Activated naive CD4-positive, alpha-beta T cell treated with Interleukin-2 at 50 U/mL for 16 hours (primary cell): Measurements from ENCODE around the gene FSIP1.
"Not testable (repeated sequence)": the region's sequence is repeated elsewhere in the genome, so short reads cannot be mapped to it uniquely, and the experiment has no call there.

Source experiments
- DNase-seq: peaks from one replicate; pipeline ENCODE4 v3.0.0-alpha.2; 2020

Gene FSIP1

DNA sequence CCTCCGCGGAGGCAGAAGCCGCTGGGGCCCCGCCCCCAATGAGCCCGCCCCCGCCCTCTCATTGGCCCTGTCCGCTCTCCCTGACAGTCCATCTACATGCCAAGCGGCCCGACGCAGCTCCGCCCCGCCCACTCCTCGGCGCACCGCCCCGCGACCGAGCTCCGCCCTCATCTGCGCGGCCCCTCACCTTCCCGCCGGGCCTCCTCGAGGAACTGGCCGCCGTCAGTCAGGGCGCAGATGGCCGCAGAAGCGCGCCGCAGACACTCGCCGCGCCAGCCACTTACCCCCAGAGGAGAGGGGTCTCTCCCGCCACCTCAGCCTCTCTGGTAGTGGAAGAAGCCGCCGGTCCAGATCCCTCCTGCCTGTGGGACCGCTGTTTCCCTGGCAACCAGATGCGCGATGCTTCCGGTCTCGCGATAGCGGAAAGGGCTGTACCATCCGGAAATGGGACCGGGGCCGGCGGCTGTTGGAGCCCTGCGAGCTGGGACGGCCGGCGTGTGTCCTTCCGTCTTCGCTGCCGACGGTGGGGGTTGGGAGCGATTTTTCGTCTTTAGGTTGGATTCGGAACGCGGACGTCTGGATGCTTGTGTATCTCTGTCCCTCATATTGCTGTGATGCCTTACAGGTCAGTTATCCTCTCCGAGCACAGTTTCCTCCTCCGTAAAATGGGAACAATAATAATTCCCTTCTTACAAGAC lies at the start of gene FSIP1:
FSIP1 (minus strand) TSS at position 401 of the 698 bp plus-strand sequence. CDS start 6,317 bp downstream, outside the sequence.
- DNase-seq, result peak; percentile 96

DNA sequence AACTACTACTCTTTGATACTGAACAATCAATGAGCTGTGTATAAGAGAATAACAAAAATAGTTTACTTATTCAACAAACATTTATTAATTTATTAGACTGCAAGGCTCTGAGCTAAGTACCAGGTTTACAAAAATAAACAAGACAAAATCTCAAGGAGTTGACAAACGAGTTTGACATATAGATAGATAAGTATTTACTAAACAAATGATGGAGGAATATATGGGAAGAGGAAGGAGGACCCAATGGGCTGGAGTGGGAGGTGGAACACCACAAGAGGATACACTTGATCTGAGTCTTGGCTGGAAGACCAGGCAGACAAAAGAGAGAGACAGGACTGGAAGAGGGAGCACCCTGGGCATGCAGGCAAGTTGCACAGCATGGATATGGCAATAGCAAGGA lies 47.5 kb upstream of the FSIP1 start:
- DNase-seq, result no peak

DNA sequence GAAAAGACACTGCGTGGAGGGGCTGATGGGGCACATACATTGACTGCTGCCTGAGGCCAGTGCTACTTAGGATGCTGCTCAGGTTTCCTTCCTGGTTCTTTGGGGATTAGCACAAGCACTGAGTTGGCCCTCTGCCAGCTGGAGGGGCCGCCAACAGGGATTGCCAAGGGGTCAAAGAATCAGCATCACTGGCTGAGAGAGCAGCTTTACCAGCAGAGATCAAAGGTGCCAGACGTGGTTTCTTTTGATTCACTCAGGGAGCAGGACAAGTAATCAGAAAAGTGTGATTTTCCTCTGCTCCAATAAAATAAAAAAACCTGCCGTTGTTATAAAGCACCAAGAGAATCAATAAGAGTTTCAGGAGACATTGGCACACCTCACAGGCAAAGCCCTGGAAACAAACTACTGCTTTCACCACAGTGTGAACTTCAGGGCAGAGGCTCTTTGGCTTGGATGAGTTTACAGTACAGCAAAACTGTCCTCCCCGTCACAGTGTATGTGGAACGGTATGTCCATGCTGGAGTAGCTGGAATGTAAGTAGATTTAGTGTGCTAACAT lies 45.8 kb upstream of the FSIP1 start:
- no peak for DNase-seq

DNA sequence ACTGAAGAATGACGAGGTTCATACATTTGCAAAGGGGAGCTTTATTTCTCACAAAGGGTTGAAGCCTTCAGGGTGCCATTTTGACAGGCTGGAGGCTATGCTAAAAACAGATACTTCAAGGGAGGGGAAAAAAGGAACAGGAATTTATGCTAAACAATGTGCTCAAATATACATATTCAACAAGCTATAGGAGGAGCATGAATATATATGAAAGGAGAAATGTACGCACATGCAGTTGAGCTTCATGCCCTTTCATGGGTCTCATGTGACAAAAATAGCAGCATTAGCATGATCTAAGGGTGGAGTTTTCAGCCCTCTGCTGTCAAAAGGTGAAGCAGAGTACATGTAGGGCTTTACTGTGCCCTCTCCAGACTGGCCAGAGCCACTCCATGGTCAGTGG lies 44.3 kb upstream of the FSIP1 start:
- no peak for DNase-seq

DNA sequence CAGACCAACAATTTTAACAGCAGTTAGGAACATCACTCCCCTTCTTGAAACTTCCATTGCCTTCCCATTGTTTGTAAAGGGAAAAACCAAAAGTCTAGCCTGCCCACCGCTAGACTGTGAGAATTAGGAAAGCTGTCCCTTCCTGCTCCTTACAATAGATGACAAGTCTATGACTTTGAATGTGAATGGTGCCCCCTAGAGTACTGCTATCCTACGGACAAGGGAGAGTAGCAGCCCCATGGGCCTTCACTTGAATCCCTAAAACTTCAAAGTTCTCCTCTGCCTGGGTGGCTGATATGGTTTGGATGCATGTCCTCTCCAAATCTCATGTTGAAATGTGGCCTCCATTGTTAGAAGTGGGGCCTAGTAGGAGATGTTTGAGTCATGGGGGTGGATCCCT lies 41.0 kb upstream of the FSIP1 start:
- no peak for DNase-seq

DNA sequence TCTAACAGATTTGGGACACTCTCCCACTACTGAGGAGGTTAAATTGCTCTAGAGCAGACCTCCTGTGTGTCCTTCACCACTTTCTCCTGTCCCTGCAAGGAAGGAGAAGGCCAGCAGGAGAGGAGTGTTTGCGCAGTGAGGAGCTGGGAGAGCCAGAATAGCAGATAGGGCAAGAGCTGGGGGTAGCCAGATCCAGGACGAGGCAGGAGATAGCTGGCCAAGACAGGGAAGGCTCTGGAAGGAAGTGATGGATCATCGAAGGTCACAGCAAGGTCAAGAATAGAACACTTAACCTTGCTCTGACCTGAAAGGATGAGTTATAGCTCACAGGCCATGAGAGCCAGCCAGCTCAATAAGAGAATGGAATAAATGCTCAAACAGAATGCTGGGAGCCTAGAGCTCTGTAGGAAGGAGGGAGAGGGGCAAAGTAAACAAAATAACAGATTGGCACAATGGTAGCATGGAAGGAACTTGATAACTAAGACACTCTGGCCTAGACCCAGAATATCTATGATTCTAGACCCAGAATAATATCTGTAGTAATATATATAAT lies 37.5 kb upstream of the FSIP1 start:
- no peak for DNase-seq

DNA sequence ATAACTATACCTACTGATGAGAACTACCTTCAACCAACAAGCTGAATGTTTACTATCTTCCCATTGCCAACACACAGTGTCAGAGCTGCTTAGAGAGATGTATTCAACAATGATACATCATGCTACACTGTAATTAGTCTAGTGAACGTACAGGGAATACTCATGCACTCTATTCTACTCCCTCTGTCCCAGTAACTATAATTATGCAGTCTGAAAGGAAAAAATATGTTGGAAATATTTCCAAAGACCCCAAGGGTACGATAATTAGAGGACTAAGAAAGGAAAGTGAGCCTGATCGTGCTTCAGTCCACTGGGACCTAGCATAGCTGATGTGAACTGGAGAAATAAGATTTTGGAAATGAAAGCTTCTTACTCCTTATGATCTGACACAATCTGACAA lies 36.9 kb upstream of the FSIP1 start:
- no peak for DNase-seq

DNA sequence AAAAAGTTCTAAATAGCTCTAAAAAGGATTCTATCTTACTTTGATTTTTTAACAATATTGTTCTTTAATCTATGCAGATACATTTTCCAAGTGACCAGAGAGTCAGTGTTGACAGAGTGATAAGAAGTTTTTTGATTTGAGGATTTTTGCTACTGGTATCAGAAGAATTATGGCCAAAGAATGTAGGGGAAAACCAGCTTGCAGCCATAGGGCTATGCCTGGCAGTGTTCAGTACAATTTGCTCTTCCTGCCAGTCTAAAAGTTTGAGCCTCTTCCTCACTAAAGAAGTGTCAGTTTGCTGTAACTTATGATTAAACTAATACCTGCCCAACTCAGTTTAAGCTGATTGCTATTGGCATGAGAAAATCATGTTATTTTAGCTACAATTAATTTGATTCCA lies 35.3 kb upstream of the FSIP1 start:
- DNase-seq, result no peak

DNA sequence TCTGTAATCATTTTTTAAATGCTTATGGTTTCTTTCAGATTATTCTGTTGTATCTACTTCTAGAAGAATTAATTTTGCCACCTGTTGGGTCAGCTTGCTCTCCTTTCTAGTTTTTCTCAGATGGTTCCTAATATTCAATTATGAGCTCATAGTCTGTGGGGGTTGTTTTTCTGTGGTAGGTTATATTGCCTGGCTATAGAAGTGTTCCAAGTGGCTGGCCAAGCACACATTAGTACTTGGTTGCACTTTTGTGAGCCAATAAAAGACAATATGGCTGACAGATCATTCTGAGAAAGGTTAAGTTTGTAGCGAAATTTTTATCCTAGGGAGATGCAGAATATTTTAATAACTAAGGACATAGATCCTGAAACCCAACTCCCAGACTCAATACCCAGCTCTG lies 31.8 kb upstream of the FSIP1 start:
- no peak for DNase-seq

DNA sequence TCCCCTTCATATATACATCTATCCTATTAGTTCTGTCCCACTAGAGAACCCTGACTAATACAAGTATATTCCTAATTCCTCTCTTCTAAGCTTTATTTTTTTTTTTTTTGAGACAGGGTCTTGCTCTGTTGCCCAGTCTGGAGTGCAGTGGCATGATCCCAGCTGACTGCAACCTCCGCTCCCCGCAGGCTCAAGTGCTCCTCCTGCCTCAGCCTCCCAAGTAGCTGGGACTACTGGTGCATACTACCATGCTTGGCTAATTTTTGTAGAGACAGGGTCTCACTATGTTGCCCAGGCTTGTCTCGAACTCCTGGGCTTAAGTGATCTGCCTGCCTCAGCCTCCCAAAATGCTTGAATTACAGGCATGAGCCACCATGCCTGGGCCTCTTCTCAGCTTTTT lies 30.0 kb upstream of the FSIP1 start:
- not testable (repeated sequence) for DNase-seq

DNA sequence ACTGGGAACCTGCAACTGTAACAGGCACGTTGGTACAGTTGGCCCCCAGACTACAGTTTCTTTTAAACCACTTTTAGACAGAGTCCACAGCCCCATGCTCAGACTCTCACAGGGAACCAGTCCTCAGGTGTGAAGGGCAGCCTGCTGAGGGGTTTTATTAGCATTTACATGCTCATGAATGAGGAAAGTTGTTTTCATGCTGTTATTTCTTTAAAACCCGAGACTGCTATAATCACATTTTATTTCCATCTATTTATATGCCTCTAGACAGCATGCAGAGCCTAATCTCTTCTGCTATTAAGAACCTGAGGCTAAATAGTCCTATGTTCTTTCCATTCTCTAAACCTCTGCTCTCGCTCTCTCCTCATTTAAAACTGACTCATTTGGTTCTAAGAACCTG lies 26.3 kb upstream of the FSIP1 start:
- no peak for DNase-seq

DNA sequence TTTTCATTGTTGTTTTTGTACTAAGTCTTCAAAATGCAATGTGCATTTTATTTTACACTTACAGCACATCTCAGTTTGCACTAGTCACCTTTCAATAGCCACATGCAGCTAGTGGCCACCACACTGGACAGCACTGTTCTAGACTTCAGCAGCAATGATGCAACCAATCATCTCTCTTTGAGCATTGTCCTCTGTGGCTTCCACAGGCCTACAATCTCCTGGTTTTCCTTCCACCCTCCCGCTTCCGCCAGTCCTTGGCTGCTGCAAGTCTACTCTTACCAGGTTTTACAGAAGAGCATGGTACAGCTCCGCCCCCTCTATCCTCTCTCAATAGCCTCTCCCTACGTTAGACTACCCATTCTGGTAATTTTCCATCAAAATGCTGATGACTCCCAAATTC lies 25.1 kb upstream of the FSIP1 start:
- no peak for DNase-seq

DNA sequence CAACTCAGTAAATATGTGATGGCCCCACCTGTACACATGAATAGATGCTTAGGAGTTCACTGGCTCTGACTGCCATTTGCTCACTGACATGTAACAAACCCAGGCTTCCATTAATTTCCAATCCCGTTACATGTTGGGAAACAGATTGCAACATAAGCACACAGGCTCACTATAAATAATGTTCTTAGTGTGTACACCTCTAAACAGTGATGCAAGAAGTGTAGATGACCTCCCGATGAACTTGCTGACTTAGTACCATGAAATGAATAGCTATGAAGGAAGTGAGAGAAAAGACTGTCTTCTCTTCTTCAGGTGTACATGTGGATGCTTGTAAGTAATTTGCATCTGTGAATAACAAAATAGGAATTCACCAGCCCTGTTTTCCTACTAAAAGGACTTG lies 21.4 kb upstream of the FSIP1 start:
- DNase-seq, result no peak

DNA sequence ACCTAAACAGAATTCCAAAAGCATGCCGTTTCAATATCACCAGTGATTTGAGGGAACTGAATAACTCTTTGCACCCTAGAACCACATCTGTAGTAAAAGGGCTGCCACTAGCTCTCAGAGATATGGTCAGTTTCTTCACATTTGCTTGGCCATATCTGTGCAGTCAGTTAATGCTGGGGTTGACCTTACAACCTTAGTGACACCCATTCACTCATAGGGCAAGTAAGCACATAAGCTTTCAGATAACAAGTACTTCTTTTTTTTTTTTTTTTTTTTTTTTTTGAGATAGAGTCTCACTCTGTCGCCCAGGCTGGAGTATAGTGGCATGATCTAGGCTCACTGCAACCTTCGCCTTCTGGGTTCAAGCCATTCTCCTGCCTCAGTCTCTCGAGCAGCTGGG lies 20.4 kb upstream of the FSIP1 start:
- no peak for DNase-seq

DNA sequence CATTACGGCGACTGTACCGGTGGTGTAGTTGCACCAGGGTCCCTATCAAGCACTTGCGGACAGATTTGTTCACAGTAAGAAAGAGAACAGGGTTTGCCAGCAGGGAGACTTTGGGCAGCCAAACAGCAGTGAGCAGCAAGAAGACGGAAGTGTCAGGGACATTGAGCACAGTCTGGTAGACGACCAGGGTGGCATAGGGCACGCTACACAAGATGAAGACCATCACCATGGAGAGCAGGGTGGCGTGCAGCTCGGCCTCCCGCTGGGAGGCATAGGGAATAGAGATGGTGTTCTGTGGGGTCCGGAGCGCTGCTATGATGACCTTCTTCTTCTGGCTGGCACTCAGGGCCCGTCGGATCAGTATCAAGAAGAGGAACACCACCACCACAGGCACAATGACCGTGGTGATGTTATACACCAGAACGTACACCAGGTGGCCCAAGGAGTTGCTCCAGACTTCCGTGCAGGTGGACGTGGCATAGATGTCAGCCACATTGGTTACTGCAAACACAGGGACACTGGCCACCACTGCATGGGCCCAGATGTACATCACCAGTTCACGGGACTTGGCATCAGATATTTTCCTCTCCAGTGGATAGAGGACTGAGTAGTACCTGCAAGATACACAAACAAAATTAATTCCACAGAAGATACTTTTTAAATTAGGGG lies 19.1 kb upstream of the FSIP1 start:
- no peak for DNase-seq

DNA sequence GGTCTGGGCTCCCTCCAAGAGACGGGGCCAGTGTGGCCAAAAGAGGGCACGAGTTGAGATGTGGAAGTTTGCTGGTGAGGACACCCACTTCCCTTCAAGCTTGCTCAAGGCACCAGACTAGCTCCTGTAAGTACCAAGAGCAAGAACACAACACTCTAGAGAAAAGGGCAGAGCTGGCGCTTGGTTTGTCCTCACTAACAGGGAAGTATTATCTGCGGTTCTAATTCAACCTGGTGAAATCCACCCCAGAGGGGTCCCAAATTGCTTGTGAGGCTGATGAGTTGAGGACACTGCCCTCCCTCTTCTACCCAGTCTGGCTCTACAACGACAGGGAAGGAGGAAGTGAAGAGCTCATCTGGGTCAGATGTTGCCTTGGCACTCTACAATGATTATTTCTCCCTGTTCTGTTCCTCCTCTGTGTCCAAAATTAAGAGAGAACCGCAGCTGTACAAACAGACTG lies 16.9 kb upstream of the FSIP1 start:
- no peak for DNase-seq

DNA sequence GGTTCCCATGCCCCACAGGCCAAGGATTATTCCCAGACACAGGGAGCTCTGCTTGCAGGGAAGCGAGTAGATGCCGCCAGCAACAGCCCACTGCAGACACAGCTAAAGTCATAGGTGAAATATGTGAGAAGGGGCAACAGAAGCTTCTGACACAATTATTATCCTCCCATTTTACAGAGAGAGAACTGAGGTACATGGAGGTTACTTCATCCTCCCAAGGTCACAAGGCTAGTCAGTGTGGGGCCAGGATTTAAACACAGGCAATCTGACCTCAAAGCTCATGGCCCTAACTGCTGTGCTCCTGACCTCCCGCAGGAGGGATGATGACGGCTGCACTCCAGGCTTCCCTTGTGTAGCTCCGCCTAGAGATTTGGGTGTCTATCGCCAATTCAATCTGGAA lies 15.7 kb upstream of the FSIP1 start:
- no peak for DNase-seq

DNA sequence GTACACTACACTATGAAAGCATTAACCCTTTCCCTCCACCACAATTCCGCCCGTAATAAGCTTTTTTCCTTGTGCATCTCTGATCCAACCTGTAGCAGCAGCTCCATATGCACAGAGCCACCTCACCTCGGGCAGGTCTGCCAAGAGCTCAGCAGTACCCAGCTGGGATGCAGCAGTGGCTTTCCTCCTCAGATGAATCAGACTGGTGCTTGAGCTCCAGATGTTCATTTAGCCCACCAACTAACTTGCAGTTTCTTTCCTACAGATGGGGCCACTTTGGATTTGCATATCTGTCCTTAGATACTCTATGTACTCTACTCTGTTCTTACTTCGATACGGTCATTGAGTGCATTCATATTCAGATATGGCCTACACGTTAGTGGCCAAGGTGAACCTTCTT lies 14.8 kb upstream of the FSIP1 start:
- no peak for DNase-seq

DNA sequence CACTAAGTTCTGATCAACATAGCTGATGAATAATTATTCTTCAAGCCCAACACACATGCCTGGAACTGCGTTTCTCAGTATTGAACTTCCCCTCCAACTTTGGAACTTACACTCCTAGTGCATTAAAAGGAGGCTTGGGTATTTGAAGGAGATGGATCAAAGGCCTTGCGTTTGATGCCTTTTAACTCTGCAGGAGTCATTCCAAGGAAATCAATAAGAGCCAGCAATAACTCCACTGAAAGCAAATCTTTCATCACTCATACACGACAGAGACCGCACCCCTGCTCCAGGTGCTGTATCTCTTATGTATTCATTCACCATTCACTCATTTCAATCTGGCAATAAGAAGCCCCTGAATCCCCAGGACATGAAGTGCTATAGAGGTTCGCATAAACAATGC lies 14.0 kb upstream of the FSIP1 start:
- DNase-seq, result no peak

DNA sequence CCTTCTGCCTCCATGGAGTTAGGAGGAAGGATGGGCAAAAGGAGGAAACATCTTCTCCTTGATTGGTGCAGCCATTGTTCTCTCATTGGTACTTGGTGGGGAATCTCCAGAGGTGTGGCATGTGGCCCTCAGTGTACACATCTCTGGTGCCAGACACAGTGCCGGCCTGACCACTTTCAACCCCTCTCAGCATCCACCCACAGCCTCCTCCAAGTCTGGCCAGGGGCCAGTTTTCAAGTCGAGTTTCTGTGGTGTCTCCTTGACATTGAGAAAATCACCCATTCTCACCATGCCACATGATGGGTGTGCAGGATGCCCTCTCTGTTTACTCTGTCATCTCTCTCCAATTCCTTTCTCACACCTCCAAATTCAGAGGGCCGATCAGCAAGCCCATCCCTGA lies 12.8 kb upstream of the FSIP1 start:
- DNase-seq, result no peak

DNA sequence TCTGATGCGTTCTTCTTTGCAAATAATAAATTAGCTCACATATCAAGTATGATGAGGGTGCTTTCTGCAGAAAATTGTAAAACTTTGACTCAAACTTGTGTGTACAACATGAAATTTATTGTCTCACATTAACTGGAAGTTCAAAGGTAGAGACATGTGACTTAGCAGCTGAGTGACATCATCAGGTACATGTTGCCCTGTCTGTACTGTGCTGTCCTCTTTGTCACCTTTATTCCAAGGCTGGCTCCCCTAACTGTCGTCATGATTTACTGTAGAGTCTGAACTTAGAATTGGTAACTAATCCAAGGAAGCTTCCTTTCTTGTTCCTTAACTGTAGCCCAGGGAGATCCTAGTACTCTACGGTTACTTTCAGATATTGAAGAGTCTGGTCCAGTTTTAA lies 12.3 kb upstream of the FSIP1 start:
- no peak for DNase-seq

DNA sequence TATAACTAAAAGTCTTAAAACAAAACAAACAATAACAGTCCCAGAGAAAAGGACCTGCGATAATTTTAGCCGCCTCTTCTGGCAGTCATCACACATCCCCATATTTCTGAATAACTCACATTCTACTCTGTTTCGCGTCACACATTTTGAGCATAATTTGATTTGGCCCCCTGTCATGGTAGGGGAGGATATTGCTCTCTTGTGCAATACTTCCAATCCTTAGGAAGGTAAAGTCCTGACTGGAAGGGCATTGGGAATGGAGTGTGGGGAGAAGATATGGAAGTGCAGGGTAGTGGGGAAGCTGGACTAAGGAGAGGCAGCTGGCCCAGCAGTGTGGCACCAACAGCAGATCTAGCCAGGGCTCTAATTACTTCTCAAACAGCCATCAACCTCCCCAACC lies 11.3 kb upstream of the FSIP1 start:
- no peak for DNase-seq

DNA sequence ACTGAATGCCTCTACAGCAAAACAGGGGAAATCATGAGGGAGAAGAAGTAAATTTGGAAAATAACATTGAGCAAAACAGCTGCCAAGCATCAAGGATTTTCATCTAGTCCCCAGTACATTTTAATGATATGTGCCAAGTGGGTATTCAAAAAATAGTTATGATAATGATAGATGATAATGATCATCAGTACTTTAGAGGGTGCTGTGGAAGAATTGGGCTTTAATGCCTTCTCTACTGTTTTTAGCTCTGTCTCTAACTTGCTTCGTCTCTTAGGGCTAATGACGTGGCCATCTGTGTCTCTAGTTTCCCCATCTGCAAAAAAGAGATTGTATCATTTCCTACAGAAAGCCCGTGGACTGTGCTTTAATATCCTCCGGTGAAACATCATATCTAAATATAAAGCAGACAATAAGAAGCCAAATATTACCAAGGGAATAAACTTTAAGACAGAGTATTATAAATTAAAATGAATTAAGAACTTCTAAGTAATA lies 10.2 kb upstream of the FSIP1 start:
- DNase-seq, result no peak
